ENCODE measurements around the gene SPRYD3. TPM values are rescaled to one million over a fixed set of nuclear protein-coding genes. Genes with fewer than 3 reads are reported as not detected.
A peak's percentile ranks its signal among the peaks of the same experiment; 100 is the strongest.

SPRYD3 gene
- total RNA-seq, 1 donor from 2014 or later = 21.8 TPM

DNA sequence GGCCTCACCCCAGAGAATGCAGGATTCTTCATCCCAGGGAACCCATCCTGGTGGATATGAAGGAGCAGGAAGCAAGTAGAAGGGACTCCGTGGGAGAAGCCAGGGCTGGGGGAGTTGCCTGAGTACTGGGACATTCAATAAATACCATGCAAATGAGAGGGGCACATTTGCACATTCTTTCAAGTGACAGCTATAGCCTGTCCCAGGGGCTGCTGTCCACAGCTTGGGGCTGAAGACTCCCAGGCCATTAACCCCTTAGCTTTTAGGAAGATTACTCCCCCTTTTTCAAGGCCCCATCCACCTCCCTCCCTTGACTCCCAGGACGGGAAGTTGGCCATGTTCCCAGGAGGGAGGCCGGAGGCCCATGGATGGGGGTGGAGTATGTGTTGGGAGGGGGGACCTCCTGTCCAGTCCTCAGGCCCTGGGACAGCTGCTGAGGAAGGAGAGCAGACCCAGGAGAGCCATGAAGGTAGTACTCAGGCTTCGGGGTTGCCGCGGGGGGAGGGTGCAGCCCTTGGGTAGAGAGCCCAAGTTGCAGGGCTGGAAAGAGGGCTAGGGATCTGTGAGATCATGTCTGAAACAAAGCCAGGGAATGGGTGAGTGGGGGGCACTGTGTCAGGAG is 30.3 kb downstream of the SPRYD3 start:
- Mint-ChIP-seq H3K4me3 (ENCODE audit: unreplicated experiment) (peak overlapping the region; percentile 79), H3K4me1 (ENCODE audit: low read depth, unreplicated experiment) (peaks cover 59% of the 10 kb centered on the region), H3K36me3 (ENCODE audit: low read depth, unreplicated experiment) (peaks cover 3% of the 10 kb centered on the region), H3K27ac (ENCODE audit: unreplicated experiment) (peak overlapping the region; percentile 77), H3K27me3 (ENCODE audit: low read depth, unreplicated experiment) (no peaks in the 10 kb centered on the region), H3K9me3 (ENCODE audit: unreplicated experiment) (peaks cover 3% of the 10 kb centered on the region)
- no peak for TF ChIP-seq EZH2 (IDR thresholded peaks at IDR 0.05; ENCODE audit: insufficient read depth, low read length)
- TF ChIP-seq, protein P1, sequence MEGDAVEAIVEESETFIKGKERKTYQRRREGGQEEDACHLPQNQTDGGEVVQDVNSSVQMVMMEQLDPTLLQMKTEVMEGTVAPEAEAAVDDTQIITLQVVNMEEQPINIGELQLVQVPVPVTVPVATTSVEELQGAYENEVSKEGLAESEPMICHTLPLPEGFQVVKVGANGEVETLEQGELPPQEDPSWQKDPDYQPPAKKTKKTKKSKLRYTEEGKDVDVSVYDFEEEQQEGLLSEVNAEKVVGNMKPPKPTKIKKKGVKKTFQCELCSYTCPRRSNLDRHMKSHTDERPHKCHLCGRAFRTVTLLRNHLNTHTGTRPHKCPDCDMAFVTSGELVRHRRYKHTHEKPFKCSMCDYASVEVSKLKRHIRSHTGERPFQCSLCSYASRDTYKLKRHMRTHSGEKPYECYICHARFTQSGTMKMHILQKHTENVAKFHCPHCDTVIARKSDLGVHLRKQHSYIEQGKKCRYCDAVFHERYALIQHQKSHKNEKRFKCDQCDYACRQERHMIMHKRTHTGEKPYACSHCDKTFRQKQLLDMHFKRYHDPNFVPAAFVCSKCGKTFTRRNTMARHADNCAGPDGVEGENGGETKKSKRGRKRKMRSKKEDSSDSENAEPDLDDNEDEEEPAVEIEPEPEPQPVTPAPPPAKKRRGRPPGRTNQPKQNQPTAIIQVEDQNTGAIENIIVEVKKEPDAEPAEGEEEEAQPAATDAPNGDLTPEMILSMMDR (IDR thresholded peaks at IDR 0.05; ENCODE audit: insufficient read depth, low read depth, low read length) = no peak
- no peak overlapping the region for H2AFZ ChIP-seq (ENCODE audit: low read depth, low read length)
- DNase-seq (ENCODE audit: low read depth) = no peak
- no peaks in the 10 kb centered on the region for H3K9me3 ChIP-seq (ENCODE audit: insufficient read depth, low read depth, low read length)
- H3K79me2 ChIP-seq (ENCODE audit: insufficient read depth, low read length) = peaks cover 32% of the 10 kb centered on the region
- peaks cover 75% of the 10 kb centered on the region for H3K4me1 ChIP-seq (ENCODE audit: insufficient read depth, low read length)
- H4K20me1 ChIP-seq (ENCODE audit: insufficient read depth, low read length) = peaks cover 11% of the 10 kb centered on the region
- H3K4me3 ChIP-seq (ENCODE audit: insufficient read depth, low read depth, low read length) = no peak overlapping the region
- peak overlapping the region; percentile 85 for H3K27ac ChIP-seq (ENCODE audit: low read depth, low read length)
- no peaks in the 10 kb centered on the region for H3K27me3 ChIP-seq (ENCODE audit: insufficient read depth, low read length)
- H3K36me3 ChIP-seq (ENCODE audit: insufficient read depth, low read length) = no peaks in the 10 kb centered on the region
- H3K9ac ChIP-seq (ENCODE audit: low read length) = peak overlapping the region; percentile 79
- H3K4me2 ChIP-seq (ENCODE audit: low read length) = peak overlapping the region; percentile 94
- no peak for FAIRE-seq

DNA sequence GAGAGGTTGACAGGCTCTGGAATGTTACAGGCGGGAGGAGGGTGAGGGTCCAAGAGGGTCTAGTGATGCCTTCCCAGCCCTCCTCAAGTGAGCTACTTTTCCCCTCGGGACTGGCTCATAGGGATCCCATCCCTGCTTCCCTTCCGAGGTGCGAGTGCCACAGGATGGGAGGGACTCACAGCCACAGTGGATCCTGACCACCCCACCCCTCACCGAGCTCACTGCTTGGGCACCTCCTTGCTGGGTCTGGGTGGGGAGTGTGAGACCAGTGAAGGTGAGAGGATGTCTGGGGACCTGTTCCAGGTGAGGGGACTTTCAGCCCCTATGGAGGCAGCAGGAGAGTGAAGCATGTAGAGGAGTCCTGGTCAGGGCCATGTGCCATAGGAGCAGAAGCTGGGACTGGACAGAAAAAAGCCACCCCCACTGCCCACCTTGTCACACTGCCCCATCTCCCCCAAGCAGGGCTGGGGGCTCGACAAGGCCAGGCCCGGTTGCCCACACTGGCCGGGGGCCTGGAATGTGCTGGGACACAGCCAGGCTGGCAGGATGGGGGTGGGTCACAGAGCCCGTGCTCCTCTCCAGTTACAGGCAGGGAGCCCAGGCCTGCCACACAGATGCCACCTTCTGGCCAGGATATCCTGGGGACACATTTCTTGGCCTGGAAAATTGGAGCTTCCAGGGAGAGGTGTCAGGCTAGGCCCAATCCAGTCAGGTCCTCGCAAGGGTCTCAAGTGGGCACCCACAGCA is 31.0 kb downstream of the SPRYD3 start:
- H3K4me1 ChIP-seq (ENCODE audit: insufficient read depth, low read length) = peaks cover 68% of the 10 kb centered on the region
- H3K4me3 Mint-ChIP-seq (ENCODE audit: unreplicated experiment) = peak overlapping the region; percentile 79
- no peaks in the 10 kb centered on the region for H3K27me3 ChIP-seq (ENCODE audit: insufficient read depth, low read length)
- peak overlapping the region; percentile 94 for H3K4me2 ChIP-seq (ENCODE audit: low read length)
- peak overlapping the region; percentile 49 for H3K4me3 ChIP-seq (ENCODE audit: insufficient read depth, low read depth, low read length)
- peak overlapping the region; percentile 79 for H3K9ac ChIP-seq (ENCODE audit: low read length)
- peak overlapping the region; percentile 96 for H3K27ac Mint-ChIP-seq (ENCODE audit: unreplicated experiment)
- no peak for DNase-seq (ENCODE audit: low read depth)
- FAIRE-seq = no peak
- peak overlapping the region; percentile 85 for H3K27ac ChIP-seq (ENCODE audit: low read depth, low read length)
- H4K20me1 ChIP-seq (ENCODE audit: insufficient read depth, low read length) = peaks cover 11% of the 10 kb centered on the region
- peaks cover 3% of the 10 kb centered on the region for H3K9me3 Mint-ChIP-seq (ENCODE audit: unreplicated experiment)
- H3K27me3 Mint-ChIP-seq (ENCODE audit: low read depth, unreplicated experiment) = no peaks in the 10 kb centered on the region
- H3K36me3 ChIP-seq (ENCODE audit: insufficient read depth, low read length) = peaks cover under 1% of the 10 kb centered on the region
- TF ChIP-seq EZH2 (IDR thresholded peaks at IDR 0.05; ENCODE audit: insufficient read depth, low read length) = no peak
- TF ChIP-seq, protein P1 (IDR thresholded peaks at IDR 0.05; ENCODE audit: insufficient read depth, low read depth, low read length) = no peak
- peak overlapping the region; percentile 51 for H2AFZ ChIP-seq (ENCODE audit: low read depth, low read length)
- H3K4me1 Mint-ChIP-seq (ENCODE audit: low read depth, unreplicated experiment) = peaks cover 56% of the 10 kb centered on the region
- peaks cover 3% of the 10 kb centered on the region for H3K36me3 Mint-ChIP-seq (ENCODE audit: low read depth, unreplicated experiment)
- H3K79me2 ChIP-seq (ENCODE audit: insufficient read depth, low read length) = peaks cover 32% of the 10 kb centered on the region
- H3K9me3 ChIP-seq (ENCODE audit: insufficient read depth, low read depth, low read length) = no peaks in the 10 kb centered on the region

Measured in astrocyte (in vitro differentiated cells and primary cell).